Trophoblast cell (in vitro differentiated cells and primary cell): ENCODE results near the gene PRKAG1.

Experiments used
- DNase-seq, 2 donors: peaks; one replicate each; pipeline ENCODE4 v3.0.0-alpha.2; 2016
- H2AFZ ChIP-seq: 2 replicates; pipeline ENCODE4 v1.6.1; 2013; ENCODE audit warnings: low read length, moderate library complexity, mild to moderate bottlenecking; ENCODE audit not compliant: insufficient read depth, poor library complexity
- H2AK5ac ChIP-seq: 2 replicates; pipeline ENCODE4 v1.6.1; 2013; ENCODE audit warnings: mild to moderate bottlenecking, low read length
- H2BK120ac ChIP-seq: 2 replicates; pipeline ENCODE4 v1.6.1; 2013; ENCODE audit warnings: low read length, mild to moderate bottlenecking, moderate library complexity; ENCODE audit not compliant: insufficient read depth, poor library complexity
- H2BK12ac ChIP-seq: 2 replicates; pipeline ENCODE4 v1.6.1; 2013; ENCODE audit warnings: mild to moderate bottlenecking, low read length, moderate library complexity
- H2BK5ac ChIP-seq: 2 replicates; pipeline ENCODE4 v1.6.1; 2013; ENCODE audit warnings: low read length, low read depth, moderate library complexity, mild to moderate bottlenecking; ENCODE audit not compliant: poor library complexity
- H3K14ac ChIP-seq: 2 replicates; pipeline ENCODE4 v1.6.1; 2013; ENCODE audit warnings: mild to moderate bottlenecking, low read length
- H3K18ac ChIP-seq: 2 replicates; pipeline ENCODE4 v1.6.1; 2013; ENCODE audit warnings: mild to moderate bottlenecking, low read length
- H3K23ac ChIP-seq: 2 replicates; pipeline ENCODE4 v1.6.1; 2013; ENCODE audit warnings: low read length
- H3K27ac ChIP-seq: 2 replicates; pipeline ENCODE4 v1.5.1; 2013; ENCODE audit warnings: low read depth, mild to moderate bottlenecking, inconsistent platforms, low read length, moderate library complexity
- H3K27me3 ChIP-seq: 2 replicates; pipeline ENCODE4 v1.6.1; 2013; ENCODE audit warnings: inconsistent platforms, mild to moderate bottlenecking, low read length, moderate library complexity; ENCODE audit not compliant: insufficient read depth
- H3K36me3 ChIP-seq, 2 experiments: 1 replicate in 1 of 2; 2 replicates in 1 of 2; pipeline ENCODE4 v1.6.1; 2013; ENCODE audit warnings: low read length in 2 of 2, mild to moderate bottlenecking in 2 of 2, moderate library complexity in 1 of 2; ENCODE audit not compliant: insufficient read depth in 2 of 2, control insufficient read depth in 1 of 2
- H3K4ac ChIP-seq: 2 replicates; pipeline ENCODE4 v1.6.1; 2013; ENCODE audit warnings: low read depth, mild to moderate bottlenecking, low read length, moderate library complexity
- H3K4me1 ChIP-seq, 2 experiments: 1 replicate in 1 of 2; 2 replicates in 1 of 2; pipeline ENCODE4 v1.6.1; 2013; ENCODE audit warnings: low read length in 2 of 2, mild to moderate bottlenecking in 2 of 2, moderate library complexity in 1 of 2; ENCODE audit not compliant: insufficient read depth in 2 of 2, control insufficient read depth in 1 of 2
- H3K4me2 ChIP-seq: 2 replicates; pipeline ENCODE4 v1.6.1; 2013; ENCODE audit warnings: inconsistent platforms, mild to moderate bottlenecking, low read length, moderate library complexity
- H3K4me3 ChIP-seq: 2 replicates; pipeline ENCODE4 v1.5.1; 2013; ENCODE audit warnings: mild to moderate bottlenecking, low read depth, low read length, inconsistent platforms
- H3K79me1 ChIP-seq: one replicate; pipeline ENCODE4 v1.6.1; 2013; ENCODE audit warnings: low read length
- H3K79me2 ChIP-seq: 2 replicates; pipeline ENCODE4 v1.6.1; 2013; ENCODE audit warnings: low read length, mild to moderate bottlenecking; ENCODE audit not compliant: control insufficient read depth, insufficient read depth, poor library complexity
- H3K9ac ChIP-seq: 2 replicates; pipeline ENCODE4 v1.6.1; 2013; ENCODE audit warnings: mild to moderate bottlenecking, low read length
- H3K9me3 ChIP-seq: 2 replicates; pipeline ENCODE4 v1.6.1; 2013; ENCODE audit warnings: low read depth, mild to moderate bottlenecking, control low read depth, inconsistent platforms, low read length; ENCODE audit not compliant: insufficient read depth
- H4K12ac ChIP-seq: 2 replicates; pipeline ENCODE4 v1.6.1; 2013; ENCODE audit warnings: low read depth, mild to moderate bottlenecking, low read length, moderate library complexity
- H4K8ac ChIP-seq: 2 replicates; pipeline ENCODE4 v1.6.1; 2013; ENCODE audit warnings: low read depth, mild to moderate bottlenecking, low read length, moderate library complexity
- H4K91ac ChIP-seq: one replicate; pipeline ENCODE4 v1.6.1; 2013; ENCODE audit warnings: low read depth, mild to moderate bottlenecking, low read length, moderate library complexity
- WGBS: extraction: QIAGEN DNeasy Blood & Tissue Kit; methylation state at CpG from one replicate; pipeline ENCODE4 v1.1.7; 2013; ENCODE audit warnings: missing lambda C conversion rate; ENCODE audit not compliant: insufficient read length, insufficient coverage; ENCODE audit errors: extremely low coverage; 5-methylcytosine and 5-hydroxymethylcytosine counted together

PRKAG1 gene

GRCh38 chr12:49024543-49024942, 6.0 kb upstream of the PRKAG1 start:
- Histone ChIP-seq H2BK12ac (no peak overlapping the region), H3K79me2 (no peaks in the 10 kb centered on the region), H4K8ac (no peak overlapping the region), H2AFZ (no peak overlapping the region), H2BK5ac (no peak overlapping the region), H2BK120ac (no peak overlapping the region), H3K14ac (no peak overlapping the region), H4K12ac (no peak overlapping the region), H3K27me3 (no peaks in the 10 kb centered on the region), H3K9ac (no peak overlapping the region), H3K79me1 (no peaks in the 10 kb centered on the region), H3K36me3 (peaks cover 66 to 81% of the 10 kb centered on the region in 2 experiments), H3K27ac (no peak overlapping the region), H2AK5ac (no peak overlapping the region), H4K91ac (no peak overlapping the region), H3K18ac (no peak overlapping the region), H3K9me3 (no peaks in the 10 kb centered on the region), H3K4me3 (no peak overlapping the region), H3K4me1 (no peaks in the 10 kb centered on the region), H3K23ac (no peak overlapping the region), H3K4me2 (no peak overlapping the region), H3K4ac (no peak overlapping the region)
- DNase-seq: no peak
- no CpG with 5 or more reads among the region's 12 CpGs for WGBS

- no CpG with 5 or more reads among the region's 2 CpGs for WGBS
- H2BK5ac ChIP-seq: no peak overlapping the region
- DNase-seq: no peak
- H3K4me3 ChIP-seq: no peak overlapping the region
- no peak overlapping the region for H2AFZ ChIP-seq
- H4K12ac ChIP-seq: no peak overlapping the region
- H3K18ac ChIP-seq: no peak overlapping the region
- peaks cover 61 to 74% of the 10 kb centered on the region in 2 experiments for H3K36me3 ChIP-seq
- H3K4ac ChIP-seq: no peak overlapping the region
- H2BK12ac ChIP-seq: no peak overlapping the region
- H3K23ac ChIP-seq: no peak overlapping the region
- H4K8ac ChIP-seq: no peak overlapping the region
- H3K9ac ChIP-seq: no peak overlapping the region
- no peak overlapping the region for H4K91ac ChIP-seq
- H3K4me2 ChIP-seq: no peak overlapping the region
- no peak overlapping the region for H3K14ac ChIP-seq
- H3K79me1 ChIP-seq: peaks cover 2% of the 10 kb centered on the region
- peaks cover 0 to 2% of the 10 kb centered on the region in 2 experiments for H3K4me1 ChIP-seq
- no peak overlapping the region for H3K27ac ChIP-seq
- H2BK120ac ChIP-seq: no peak overlapping the region
- H3K9me3 ChIP-seq: no peaks in the 10 kb centered on the region
- no peaks in the 10 kb centered on the region for H3K27me3 ChIP-seq
- H2AK5ac ChIP-seq: no peak overlapping the region
- no peaks in the 10 kb centered on the region for H3K79me2 ChIP-seq
Observed at GRCh38 chr12:49023812-49024211, 5.2 kb upstream of the PRKAG1 start.

DNA sequence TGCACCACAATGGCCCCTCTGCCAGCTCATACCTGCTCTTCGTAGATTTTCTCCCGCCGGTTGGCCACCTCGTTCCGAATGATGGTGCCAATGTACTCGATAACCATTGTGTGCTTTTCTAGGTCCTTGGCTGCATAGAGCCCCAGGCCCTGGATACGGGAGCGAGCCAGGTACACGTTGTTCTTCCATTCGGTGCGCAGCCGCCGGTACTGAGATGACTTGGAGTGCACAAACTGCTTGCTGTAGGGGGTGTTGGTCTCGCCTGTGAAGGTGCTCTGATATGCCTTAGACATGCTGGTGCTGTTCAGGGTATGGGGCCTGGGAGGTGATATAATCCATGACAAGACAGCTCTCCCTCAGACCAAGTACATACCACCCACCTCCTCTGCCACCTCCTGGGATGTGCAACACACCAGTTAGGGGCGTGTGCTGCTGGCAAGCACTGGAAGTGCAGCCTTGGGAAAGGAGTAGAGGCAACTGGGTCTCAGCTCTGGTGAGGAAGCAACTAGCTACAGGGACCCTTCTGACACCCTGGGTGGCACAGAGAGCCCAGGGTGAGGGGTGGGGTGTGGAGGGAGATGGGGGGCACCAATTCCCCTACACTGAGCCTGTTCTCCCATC, 4.1 kb upstream of the PRKAG1 start:
- Histone ChIP-seq H2BK5ac (no peak overlapping the region), H2BK12ac (no peak overlapping the region), H3K14ac (no peak overlapping the region), H4K12ac (no peak overlapping the region), H3K4me1 (peaks cover 0 to 6% of the 10 kb centered on the region in 2 experiments), H3K27me3 (no peaks in the 10 kb centered on the region), H4K8ac (no peak overlapping the region), H2AFZ (no peak overlapping the region), H3K79me2 (peaks cover 6% of the 10 kb centered on the region), H2BK120ac (no peak overlapping the region), H3K9ac (no peak overlapping the region), H3K27ac (no peak overlapping the region), H3K9me3 (no peaks in the 10 kb centered on the region), H2AK5ac (no peak overlapping the region), H3K4me2 (no peak overlapping the region), H3K23ac (no peak overlapping the region), H3K36me3 (peaks cover 51 to 64% of the 10 kb centered on the region in 2 experiments), H3K18ac (no peak overlapping the region), H3K79me1 (peaks cover 8% of the 10 kb centered on the region), H3K4me3 (no peak overlapping the region), H4K91ac (no peak overlapping the region), H3K4ac (no peak overlapping the region)
- DNase-seq: no peak
- no CpG with 5 or more reads among the region's 15 CpGs for WGBS

DNA sequence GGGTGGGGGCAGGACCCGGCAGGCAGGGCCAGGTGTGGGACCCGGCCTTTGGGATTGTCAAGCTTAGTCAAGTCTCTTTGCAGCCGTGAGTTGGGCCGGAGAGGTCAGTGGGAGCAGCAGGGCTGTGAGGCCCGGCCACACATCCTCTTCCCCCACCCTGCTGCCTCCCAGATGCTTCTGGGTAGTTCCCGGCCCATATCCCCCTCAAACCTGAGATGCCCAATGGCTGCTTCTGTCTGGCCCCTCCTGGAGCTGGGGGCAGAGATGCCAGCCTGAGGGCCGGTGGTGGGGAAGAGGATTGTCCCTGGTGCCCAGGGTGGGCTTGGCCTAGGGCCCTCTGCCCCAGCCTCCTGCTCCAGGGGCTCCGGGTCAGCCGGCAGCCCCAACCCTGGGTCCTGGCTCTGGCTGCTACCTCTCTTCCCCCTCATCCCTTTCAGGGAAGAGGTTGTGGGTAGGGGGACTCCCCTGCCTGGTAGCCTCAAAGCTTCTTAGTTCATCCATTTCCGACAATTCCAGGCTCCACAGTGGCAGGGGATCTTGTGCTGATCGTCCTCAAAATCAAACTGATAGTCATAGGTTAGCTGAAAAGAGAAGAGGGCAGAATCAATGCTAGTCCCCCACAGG, 2.8 kb upstream of the PRKAG1 start:
- Histone ChIP-seq H3K36me3 (peaks cover 38 to 53% of the 10 kb centered on the region in 2 experiments), H2BK12ac (no peak overlapping the region), H2AFZ (no peak overlapping the region), H2AK5ac (no peak overlapping the region), H2BK120ac (no peak overlapping the region), H3K9ac (no peak overlapping the region), H3K14ac (no peak overlapping the region), H3K4me3 (no peak overlapping the region), H2BK5ac (no peak overlapping the region), H3K4me2 (no peak overlapping the region), H3K27me3 (no peaks in the 10 kb centered on the region), H3K4ac (no peak overlapping the region), H4K8ac (no peak overlapping the region), H3K79me1 (peaks cover 8% of the 10 kb centered on the region), H3K23ac (no peak overlapping the region), H4K12ac (no peak overlapping the region), H3K9me3 (no peaks in the 10 kb centered on the region), H3K4me1 (peaks cover 0 to 6% of the 10 kb centered on the region in 2 experiments), H3K79me2 (peaks cover 6% of the 10 kb centered on the region), H3K27ac (no peak overlapping the region), H3K18ac (no peak overlapping the region), H4K91ac (no peak overlapping the region)
- no CpG with 5 or more reads among the region's 11 CpGs for WGBS
- DNase-seq: no peak
